GM18502 (cell line): ENCODE measurements around the gene PLPP1.
A peak's percentile ranks its signal among the peaks of the same experiment; 100 is the strongest.

Experiments
- ATAC-seq: cut with Tn5 transposase; IDR thresholded peaks from one replicate; pipeline ENCODE4 v1.9.1; 2021; ENCODE audit warnings: mild to moderate bottlenecking; ENCODE audit not compliant: unreplicated experiment, poor library complexity

The PLPP1 gene

DNA sequence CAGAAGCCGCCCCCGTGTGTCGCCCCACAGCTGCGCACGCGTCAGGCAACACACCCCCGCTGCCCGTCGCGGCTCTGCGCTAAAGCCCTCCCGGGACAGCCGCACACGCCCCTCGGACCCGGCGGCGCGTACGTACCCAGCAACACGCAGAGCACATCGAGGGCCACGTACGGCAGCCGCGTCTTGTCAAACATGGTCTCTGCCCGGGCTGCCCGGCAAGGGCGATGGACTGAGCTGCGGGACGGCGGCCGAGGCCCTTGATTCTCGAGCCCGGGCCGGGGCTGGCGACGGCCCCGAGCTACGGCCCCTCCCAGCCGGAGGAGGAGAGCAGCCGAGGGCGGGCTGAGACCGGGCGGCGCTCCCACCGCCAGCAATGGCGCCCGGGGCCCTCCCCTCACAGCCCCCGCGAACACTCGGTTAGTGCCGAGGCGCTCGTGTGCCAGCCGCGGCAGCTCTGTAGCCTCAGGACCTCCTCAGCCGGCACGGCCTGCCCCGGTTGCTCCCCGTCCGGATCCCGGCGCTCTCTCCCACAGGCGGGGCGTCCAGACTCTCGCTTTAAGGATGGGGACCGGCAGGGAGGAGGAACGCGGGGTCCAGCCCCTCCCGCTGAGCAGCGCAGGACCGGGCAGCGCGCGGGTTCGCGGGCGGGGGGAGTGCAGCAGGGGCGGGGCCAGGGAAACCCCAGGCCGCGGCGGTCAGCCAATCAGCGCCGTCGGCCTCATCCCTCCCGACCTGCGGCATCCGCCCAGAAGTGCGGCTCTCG is at the start of gene PLPP1:
TSS of gene PLPP1 (minus strand) at position 529 of the 763 bp plus-strand sequence. CDS start at position 194, 335 bp downstream.
- ATAC-seq: peak; percentile 80

DNA sequence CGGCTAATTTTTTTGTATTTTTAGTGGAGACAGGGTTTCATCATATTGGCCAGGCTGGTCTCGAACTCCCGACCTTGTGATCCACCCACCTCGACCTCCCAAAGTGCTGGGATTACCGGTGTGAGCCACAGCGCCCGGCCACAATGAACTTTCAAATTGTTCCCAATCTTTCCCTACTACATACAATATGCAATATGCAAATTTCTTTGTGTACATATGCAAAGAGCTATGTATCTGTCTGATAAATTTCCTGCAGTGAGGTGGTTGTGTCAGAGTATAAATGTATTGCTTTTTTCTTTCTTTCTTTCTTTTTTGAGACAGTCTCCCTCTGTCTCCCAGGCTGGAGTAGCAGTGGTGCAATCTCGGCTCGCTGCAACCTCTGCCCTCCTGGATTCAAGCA is 48.8 kb upstream of the PLPP1 start:
- no peak for ATAC-seq

DNA sequence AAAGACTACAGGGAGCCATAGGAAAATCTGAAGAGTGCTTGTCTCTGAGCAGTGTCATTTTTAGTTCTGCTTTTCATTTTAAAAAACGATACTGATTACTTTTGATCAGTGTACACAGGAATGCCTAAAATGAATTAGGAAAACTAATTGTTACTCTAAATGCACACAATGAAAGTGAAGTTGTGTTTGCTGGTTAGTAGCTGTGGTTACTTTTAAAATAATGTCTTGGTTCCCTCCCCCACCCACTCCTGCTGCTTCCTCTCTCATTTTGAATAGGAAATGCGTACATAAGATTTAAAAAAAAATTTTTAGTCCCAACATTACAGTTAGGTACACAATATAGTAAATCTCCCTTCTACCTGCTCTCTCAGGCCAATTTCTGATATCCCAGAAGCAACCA is 47.5 kb upstream of the PLPP1 start:
- ATAC-seq: no peak

DNA sequence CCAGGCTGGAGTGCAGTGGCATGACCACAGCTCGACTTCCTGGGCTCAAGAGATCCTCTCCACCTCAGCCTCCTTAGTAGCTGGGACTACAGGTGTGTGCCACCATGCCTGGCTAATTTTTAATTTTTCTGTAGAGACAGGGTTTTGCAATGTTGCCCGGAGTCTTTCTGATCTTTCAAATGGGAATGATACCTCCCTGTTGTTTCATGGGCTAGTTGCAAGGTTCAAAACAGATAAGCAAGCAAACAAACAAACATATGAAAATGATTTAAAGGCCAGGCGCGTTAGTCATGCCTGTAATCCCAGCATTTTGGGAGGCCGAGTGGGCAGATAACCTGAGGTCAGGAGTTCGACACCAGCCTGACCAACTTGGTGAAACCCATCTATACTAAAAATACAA is 45.3 kb upstream of the PLPP1 start:
- no peak for ATAC-seq

DNA sequence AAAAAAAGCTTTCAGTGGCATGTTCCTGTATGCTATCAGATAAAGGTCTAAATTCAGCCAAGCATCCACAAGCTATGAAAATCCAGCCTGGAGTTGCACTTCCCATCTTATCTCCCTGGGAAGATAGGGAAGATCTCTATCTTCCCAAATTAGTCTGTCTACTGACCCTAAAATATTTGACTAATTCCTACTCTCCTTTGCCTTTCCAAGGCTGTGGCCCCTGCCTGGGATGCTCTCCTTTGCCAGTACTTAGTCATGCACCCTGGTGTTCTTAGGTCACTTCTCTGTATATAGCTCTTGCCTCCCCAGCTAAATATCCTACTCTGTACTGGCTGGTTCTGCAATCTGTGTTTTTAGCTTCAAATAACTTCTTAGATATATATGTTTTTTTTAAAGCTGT is 44.0 kb upstream of the PLPP1 start:
- ATAC-seq: no peak

DNA sequence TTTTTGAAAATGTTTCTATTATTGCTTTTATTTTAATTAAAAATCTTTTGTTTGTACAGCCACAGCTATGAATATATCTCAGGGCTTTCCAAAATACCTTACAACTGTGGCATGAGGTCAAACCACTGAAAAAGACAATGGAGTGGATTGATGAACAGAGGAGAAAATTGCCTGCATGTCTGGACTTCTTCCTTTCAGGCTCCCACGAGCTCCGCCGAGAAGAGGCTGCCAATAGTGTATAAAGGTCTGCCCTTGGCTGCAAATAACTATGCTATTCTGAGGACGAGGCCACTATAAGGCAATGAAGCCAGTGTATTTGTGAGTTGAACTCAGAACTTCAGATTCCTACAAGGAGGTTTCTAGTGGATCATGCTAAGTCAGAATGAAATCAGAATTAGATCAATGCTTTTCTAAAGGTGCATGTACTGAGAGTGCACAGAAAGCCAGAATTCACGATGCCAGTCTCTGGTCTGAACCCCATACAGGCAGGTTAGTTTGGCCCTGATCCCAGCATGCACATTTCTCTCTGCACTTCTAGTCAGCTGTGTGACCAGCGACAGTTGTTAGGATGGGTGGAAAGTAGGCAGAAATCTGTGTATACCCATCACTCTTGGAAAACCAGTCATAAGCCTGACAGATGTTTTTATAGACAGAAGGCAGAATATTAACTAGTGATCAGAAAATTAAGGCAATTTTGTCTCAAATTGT is 42.7 kb upstream of the PLPP1 start:
- no peak for ATAC-seq

DNA sequence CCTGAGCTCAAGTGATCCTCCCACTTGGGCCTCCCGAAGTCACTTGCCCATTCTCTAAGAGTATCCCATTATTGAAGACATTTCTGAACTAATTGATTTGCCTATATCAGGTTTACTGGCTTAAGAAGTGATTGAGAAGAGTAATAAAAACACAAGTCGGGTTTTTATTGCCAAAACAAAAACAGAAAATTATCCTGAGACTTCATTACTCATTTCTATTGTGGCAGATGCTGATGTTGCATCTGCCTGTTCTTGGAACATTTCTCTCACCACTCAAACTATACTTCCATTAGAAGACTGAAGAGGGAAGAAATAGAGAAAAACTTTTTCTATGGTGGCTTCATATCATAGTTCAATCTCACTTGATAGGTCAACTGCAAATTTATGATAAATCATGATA is 41.9 kb upstream of the PLPP1 start:
- ATAC-seq: no peak

DNA sequence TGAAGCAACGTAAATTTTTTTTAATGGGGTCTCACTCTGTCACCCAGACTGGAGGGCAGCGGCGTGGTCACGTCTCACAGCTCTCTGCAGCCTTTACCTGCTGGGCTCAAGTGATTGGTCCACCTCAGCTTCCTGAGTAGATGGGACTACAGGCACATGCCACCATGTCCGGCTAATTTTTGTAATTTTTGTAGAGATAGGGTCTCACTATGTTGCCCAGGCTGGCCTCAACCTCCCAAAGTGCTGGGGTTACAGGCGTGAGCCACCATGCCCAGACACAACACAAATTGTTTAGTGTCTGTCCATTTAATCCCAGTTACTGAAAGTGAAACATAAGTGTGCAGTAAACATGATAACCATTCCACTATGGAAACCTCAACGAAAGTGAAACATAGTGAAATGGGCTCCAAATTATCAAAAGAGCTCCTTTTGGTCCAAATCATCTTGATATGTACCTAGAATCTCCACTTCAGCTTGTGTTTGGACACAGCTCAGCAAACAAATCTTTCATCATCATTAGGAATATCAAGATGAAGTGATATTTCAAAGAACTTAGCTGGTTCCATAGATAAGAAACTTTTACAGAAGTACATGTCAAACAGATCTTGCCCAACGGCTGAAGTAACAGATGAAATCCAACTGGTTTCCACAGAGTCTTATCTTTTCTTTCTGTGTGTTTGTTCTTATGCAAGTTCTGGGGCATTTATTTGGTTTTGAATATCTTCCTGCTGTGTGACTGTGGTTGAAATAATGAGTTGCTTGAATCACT is 41.2 kb upstream of the PLPP1 start:
- ATAC-seq: no peak

DNA sequence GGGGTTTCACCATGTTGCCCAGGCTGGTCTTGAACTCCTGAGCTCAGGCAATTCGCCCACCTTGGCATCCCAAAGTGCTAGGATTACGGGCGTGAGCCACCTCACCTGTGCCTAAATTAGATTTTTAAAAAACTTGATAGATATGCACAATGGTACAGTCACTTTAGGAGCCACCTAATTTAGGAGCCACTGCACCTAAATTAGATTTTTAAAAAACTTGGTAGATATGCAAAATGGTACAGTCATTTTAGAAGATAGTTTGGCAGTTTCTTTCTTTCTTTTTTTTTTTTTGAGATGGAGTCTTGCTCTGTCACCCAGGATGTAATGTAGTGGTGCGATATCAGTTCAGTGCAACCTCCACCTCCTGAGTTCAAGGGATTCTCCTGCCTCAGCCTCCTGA is 37.8 kb upstream of the PLPP1 start:
- no peak for ATAC-seq

DNA sequence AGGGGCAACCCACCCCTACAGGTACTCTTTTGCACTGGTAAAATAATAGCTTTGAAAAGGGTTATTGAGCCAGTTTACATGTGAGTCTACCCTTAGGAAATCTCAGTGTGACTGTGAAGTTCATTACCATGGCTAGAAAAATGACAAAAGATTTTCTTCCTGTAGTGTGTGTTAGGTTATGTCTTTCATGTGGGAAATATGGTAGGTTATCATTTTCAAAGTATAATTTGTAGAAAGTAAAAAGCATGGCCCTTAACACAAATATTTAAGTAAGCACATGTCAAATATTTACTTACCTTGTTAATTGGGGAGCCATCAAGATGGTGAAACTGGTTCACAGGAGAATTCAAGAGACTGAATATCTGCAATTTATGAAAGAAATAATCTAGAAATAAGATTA is 37.3 kb upstream of the PLPP1 start:
- ATAC-seq: no peak

DNA sequence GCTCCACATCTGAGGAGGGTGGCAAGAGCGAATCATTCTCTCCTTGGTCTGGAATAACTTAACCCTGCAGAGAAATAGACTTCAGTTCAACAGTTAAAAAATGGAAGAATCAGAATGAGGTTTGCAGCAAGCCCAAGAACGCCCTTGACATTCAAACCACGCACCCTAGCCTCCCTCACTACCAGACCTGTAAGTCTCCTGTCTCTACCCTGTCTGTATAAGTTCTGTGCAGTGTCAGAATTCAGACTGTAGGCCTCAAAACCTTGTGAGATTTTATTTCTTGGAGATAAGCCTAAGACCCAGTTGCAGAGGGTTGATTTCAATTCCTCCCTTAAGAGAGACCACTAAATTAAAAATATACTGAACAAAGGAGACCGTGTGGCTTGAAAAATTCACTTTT is 35.8 kb upstream of the PLPP1 start:
- ATAC-seq: no peak

DNA sequence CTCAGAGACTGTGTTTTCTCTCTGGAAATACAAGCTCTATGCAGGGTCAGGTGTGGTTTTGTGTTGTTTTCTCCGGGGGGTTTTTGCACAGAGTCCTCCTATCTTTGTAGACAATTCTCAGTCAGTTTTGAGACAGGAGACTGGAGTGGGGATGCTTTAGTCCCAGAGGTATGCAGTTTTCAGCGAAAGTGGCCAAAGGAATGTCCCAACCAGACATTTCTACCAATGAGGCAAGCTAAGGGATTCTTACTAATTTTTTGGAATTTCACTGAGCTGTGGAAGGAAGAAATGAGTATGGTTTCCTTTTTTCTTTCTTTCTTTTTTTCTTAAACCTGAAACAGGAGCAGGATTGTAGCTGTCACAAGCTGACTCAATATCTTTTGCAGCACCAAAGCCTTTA is 35.3 kb upstream of the PLPP1 start:
- no peak for ATAC-seq

DNA sequence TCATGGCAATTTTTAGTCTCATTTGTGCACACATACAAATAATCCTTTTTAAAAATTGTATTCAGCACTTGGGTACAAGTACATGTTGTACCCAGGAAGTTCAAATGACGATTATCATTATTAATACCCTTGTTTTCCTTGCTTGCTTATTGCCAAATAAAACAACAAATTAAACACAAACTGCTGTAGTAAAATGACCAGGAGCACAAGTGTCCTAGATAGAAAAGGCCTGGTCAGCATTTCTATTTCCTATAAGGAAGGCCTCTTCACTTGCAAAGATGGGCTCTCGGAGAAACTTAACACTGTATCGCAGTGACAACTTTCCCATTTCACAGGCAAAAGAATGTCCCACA is 34.7 kb upstream of the PLPP1 start:
- no peak for ATAC-seq

DNA sequence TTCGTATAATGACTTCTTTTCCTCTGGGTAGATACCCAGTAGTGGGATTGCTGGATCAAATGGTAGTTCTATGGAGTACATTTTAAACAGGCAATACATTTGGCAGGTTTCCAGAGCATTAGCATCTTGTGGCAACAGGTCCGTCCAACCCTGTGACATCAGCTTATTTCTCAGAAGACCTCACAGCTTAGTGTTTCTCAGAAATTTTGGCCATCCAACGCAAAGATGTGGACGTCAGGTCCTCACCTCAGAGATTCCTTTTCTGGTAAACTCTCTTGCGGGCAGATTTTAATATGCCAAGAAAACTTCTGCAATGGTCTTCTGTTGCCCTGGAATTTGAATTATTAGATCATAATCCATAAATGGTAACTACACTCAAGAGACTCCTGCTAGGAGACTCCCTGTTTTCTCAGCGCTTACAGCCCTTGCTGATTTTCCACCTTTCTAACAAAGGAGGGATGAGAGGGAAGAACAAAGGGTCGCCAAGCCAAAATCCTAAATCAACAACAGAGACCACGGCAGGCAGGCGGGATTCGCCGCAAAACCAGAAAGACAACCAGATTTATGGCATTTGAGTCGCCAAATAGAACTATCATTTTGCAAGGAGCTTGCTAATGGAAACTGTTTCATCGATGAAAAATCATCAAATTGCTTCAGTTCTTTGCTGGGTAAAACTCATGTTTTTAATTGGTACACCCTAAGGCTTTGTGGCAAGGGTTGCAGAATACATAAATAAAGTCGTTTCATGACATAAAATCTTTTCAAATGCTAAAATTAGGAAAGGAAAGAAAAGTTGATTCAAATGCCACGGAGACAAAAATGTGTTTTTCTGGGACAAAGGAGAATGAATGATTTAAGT is 34.1 kb upstream of the PLPP1 start:
- no peak for ATAC-seq

DNA sequence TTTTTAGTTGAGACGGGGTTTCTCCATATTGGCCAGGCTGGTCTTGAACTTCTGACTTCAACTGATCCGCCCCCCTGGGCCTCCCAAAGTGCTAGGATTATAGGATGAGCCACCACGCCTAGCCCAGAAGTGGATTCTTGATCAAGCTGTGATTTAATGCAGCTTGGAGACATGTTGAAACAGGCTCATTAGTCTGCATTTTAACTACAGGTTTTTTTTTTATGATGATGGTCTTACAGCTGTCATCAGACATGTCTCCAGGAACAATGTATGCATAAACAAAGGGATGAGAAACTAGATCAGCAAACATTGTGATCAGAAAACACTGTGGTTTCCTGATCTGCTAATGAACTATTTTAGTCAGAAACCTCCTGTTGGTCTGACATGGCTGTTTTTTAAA is 30.0 kb upstream of the PLPP1 start:
- ATAC-seq: peak; percentile 70

DNA sequence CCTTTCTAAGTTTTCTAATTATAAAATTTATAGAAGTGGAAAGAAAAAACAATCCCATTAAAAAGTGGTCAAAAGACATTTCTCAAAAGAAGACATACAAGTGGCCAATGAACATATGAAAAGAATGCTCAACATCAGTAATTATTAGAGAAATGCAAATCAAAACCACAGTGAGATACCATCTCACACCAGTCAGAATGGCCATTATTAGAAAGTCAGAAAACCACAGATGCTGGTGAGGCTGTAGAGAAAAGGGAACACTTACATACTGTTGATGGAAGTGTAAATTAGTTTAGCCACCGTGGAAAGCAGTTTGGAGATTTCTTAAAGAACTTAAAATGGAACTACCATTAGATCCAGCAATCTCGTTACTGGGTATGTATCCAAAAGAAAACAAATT is 23.7 kb upstream of the PLPP1 start:
- no peak for ATAC-seq

DNA sequence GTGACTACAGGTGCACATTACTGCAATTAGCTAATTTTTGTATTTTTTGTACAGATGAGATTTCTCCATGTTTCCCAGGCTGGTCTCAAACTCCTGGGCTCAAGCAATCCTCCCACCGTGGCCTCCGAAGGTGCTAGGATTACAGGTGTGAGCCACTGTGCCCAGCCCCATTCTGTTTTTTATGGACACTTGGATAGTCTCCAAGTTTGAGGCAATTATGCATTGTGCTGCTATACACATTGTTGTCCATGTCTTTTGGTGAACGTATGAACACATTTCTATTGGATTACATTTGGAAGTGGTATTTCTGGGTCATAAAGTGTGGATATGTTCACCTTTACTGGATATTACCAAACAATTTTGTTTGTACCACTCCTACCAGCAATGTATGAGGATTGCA is 22.4 kb upstream of the PLPP1 start:
- no peak for ATAC-seq

DNA sequence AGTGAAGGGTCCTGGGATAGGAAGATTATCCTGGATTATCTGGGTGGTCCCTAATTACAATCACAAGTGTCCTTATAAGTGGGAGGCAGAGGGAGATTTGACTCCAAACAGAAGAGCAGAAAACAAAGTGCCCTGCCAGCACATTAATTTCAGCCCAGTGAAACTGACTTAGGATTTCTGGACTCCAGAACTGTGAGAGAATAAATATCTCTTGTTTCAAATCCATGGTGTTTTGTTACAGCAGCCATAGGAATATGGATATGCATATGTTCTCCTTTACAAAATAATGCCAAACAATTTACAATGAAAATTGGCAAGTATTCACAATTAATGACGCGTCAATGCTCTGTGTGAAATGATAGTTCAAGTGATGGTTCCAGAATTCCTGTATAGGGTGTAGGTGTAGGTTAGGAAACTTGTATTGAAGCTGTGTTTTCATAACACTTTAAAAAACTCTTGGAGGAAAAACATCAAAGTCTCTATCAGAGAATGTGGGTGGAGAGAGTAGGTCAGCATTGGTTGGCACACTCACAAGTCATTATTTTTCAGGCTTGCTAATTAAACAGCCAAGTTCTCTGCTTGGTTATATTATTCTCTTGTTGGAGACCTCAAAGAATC is 19.9 kb upstream of the PLPP1 start:
- no peak for ATAC-seq

DNA sequence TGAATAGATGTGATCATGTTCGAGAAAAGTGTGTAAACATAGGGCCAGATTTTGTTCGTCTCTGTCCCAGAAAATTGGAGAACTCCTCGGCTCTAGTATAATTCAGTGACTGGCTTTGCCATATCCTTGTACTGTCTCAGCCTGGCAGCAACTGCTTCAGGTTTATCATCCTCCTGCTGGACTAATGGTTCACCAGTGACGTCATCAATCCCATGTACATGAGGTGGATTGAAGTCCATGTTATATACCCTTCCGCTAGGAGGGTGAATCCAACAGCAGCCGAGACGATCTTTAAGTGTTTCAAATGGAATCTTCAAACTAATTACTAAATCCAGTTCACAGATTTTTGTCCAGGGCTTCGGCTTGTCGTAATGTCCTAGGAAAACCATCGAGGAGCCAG is 17.1 kb upstream of the PLPP1 start:
- ATAC-seq: no peak

DNA sequence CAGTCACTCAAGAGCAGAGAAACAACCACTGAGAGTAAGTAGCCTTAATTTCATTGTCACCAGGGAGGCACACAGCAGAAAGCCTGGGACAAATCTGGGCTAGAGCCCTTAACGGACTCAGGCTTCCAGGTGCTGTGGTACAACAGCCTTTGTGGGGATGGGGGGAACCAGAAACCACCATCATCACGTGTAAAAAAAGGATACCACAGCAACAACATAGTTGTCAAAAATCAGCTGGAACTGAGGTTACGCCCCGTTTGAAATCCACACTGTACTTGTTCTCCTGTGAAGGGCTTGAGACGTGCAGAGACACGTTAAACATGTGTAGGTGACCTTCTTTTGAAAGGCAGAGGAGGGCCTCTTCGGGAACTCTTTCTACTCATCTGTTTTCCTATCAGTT is 16.6 kb upstream of the PLPP1 start:
- no peak for ATAC-seq
